Kidney glomerular epithelial cell (primary cell): Measurements from ENCODE around the gene PKHD1.
"Not testable (repeated sequence)": the region's sequence is repeated elsewhere in the genome, so short reads cannot be mapped to it uniquely, and the experiment has no call there.

ENCODE experiments used
- DNase-seq: peaks from one replicate; lab custom pipeline; 2025; lab: John Stamatoyannopoulos, UW

PKHD1 gene

DNA sequence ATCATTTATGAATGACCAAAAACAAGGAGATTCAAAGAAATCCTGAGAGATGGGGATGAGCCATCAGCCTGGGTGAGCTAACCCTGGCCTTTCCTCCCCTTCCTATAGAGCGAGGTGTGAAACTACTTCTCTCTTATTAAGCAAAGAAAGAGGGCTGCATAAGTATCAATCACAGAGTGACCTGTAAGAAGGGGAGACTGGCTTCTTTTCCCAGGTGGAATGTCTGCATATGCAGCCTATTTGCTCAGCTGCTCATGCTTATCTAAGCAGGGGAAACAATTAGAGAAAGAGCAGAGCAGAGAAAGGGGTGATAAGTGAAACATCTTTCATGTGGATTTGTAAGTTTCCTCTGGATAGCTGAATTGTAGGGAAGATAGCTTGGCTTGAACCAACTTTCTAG, 160.0 kb downstream of the PKHD1 start:
- DNase-seq: no peak

- DNase-seq: no peak
These were observed 161.3 kb downstream of the PKHD1 start for GRCh38 chr6:51926125-51926524.

DNA sequence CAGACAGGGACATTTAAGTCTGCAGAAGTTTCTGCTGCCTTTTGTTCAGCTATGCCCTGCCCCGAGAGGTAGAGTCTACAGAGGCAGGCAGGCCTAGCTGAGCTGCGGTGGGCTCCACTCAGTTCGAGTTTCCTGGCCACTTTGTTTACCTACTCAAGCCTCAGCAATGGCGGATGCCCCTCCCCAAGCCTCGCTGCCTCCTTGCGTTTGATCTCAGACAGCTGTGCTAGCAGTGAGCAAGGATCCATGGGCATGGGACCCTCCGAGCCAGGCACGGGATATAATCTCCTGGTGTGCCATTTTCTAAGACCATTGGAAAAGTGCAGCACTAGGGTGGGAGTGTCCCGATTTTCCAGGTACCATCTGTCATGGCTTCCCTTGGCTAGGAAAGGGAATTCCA, 164.9 kb downstream of the PKHD1 start:
- not testable (repeated sequence) for DNase-seq

DNA sequence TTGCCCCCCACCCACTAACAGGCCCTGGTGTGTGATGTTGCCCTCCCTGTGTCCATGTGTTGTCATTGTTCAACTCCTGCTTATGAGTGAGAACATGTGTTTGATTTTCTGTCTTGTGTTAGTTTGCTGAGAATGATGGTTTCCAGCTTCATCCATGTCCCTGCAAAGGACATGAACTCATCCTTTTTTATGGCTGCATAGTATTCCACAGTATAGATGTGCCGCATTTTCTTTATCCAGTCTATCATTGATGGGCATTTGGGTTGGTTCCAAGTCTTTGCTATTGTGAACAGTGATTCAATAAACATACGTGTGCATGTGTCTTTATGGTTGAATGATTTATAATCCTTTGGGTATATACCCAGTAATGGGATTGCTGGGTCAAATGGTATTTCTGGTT, 169.1 kb downstream of the PKHD1 start:
- not testable (repeated sequence) for DNase-seq

DNA sequence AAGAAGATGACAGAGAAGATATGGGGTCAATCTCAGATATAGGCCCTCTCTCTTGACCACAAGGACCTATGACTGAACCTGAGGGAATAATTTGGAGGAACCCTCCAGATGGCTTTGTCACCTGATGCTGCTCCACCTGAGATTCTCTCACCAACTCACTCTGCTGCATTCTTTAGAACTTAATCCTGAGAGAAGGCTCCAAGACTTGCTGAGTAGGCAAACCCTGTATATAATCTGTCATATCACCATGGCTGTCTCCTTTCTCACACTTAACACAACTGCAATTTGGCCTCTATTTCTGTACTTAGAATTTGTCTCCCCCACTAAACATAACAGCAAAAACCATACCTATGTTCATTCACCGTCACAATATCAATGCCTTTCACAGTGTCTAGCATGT, 172.3 kb downstream of the PKHD1 start:
- no peak for DNase-seq

DNA sequence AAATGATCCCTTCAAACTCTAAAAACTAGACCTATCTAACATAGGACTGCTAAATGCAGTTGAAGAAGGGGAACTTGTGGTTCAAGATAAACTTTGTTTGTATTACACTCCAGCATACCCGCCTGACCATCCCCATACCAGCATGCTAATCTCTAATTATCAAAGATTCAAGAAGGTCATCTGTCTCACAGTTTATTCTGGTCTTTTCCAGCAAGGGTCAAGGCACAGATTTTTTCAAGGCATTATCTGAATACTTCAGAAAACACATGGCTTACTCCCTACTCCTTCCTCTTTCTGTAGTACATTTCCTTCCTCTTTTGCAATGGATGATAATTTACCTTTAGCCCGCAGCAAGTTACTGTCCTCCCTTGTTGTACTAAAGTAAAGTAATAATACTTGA, 174.1 kb downstream of the PKHD1 start:
- no peak for DNase-seq

DNA sequence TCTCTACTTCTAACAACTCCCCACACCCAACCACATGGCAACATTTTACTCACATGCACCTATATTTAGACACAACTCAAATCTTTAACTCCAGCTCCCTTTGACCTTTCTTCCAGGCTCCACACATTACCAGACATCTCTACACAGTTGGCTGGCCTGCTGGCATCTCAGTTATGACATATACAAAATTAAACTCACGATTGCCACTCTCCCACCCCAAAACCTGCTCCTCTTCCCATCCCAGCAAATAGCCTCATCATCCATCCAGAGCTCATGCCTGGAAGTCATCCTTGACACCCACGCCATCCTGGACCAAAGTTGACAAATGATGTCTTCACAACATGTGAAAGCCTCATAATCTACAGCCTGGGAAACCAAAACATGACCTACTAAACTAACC, 176.6 kb downstream of the PKHD1 start:
- peak; percentile 98 for DNase-seq

GRCh38 chr6:51908243-51908642, 179.2 kb downstream of the PKHD1 start:
- DNase-seq: no peak

DNA sequence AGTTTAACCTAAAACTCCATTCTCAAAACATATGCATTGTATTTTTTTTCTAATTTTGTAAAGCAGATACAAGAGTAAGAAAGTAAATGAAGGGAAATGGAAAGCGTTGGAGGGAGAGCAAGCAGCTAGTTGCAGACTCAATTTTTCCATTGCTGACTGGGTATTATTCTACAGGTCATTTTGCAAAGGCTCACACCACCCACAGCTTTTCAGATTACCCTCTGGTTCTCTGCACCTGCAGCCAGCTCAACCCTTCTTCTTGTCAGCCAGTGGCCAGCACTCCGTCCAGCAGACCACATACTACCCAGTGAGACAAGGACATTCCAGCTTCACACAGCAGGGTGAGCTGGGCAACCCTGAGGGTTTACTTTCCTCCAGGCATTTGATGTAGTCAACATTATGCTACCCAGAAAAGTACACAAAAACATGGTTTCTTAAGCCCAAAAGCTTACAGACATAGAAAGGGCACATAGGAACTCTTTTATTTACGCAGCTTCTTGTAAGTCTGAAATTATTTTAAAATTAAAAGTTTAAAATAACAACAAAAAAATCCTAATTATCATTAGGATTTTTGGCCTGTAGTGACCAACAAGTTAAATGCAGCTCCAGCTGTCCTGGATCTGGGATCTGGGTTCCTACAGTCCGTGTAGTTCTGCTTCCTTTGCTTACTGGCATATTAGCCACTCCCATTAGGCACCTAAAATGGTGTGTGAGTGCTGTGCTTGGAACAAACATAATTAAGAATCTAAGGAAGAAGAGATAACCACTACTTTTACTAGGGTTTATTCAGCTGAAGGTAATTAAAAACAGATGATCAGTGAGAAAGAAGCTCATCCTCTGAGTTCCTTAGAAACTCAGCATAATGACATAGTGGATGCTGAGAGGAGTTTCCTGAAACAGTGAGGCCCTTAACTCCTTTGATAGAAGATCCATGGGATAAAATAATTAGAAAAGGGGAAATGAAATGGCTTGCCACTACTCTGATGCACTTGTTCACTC, 185.3 kb downstream of the PKHD1 start:
- DNase-seq: no peak

DNA sequence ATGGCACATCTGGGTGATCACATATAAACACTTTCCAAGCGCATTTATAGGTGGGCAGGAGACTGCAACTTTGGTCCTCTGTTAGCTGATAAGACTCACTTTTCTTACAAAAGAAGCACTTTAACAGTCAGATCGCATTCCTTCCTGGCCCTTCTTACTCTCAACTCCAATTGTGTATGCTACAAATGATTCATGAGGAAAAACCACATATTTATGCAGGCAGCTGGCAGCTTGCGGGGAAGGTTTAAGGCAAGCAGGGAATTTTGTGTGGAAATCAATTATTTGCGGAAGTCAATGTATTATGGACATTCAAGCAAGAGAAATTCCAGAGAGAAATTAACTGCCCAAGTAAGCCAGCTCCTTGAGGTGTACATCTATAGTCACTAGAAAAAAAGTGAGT, 194.0 kb downstream of the PKHD1 start:
- DNase-seq: no peak

DNA sequence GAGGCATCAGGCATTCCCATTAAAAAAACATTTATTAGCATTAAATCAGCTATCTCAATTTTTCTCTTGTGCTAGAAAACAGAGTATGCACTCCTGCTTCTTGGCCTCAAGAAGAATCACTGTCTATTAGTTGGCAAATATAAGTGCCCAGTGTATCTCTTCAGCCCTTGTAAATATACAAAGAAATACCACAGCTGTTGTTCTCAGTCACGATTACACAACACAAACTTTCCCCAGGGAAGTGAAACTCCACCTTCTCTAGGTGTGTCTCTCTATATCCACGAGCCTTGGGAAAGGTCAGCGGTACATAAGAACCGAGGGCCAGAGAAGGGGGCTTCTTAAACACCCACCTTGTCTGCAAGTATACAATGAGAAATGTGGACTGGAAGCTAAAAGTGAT, 194.7 kb downstream of the PKHD1 start:
- DNase-seq: no peak

- no peak for DNase-seq
These were observed 195.1 kb downstream of the PKHD1 start for GRCh38 chr6:51892339-51892738.

DNA sequence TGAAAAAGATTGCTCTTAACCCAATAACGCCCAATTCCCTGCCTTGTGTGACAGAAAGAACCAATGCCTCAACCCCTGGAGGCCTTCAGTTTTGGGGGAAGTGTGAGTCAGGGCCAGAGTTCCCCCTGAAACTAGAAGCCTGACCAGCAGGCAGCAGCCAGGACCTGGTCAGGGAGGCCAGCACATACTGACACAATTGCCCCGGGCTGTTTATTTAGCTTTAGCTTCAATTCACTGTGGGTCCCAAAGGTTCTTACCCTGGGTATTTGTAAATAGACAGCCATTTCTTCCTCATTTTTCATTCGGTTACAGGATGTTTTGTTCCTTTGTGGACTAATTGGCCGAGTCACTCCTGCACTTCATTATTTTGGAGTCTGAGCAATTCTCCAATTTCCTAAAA, 195.6 kb downstream of the PKHD1 start:
- no peak for DNase-seq

- DNase-seq: no peak
These were observed 199.6 kb downstream of the PKHD1 start for GRCh38 chr6:51887859-51888258.

DNA sequence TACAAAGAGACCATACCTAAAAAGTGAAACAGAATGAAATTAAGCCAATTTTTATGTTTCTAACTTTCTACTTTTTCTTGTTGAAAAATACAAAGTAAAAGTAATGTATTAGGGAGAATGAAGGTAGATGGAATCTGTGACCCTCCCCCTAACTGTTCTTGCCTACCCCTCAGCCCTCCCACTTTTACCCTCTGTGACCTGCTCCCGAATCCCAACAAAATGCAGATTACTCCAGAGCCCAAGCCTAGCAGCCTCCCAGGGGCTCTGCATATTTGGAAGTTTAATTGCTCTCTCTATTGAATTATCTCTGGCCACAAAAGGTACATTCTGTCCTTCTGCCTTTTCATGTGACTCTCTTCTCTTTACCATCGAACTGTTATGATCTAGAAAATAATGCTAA, 201.5 kb downstream of the PKHD1 start:
- no peak for DNase-seq

DNA sequence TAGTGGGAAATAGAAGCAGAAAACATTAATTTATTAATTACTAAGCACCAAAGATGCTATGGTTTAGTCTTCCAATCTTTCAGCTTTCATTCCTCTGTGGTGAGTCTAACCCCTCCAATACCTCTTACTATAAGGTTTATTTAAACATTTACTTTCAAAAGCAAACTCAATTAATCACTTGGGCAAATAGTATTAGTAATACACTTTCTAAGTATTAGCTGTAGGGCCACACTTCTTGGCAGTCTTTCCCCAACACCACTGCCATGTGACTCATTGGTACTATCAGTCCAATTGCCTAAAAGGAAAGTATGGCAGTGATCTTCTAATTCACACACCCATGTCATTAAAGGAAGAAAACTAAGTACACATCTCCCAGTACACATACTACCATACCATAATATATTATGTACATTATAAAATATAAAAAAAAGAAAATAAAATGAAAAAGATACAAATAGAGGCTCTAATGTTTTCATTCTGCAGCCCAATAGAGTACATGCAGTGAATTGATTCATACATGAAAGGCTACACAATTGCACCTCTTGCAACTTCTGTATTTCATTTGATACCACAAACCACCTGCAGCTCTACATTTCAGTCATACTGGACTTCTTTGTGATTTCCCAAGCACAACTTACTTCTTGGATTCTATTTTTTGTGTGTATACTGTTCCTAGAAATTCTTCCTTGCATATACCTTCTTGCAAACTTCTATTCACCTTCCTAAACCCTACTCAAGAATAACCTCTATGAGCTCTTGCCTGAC, 218.6 kb downstream of the PKHD1 start:
- no peak for DNase-seq

DNA sequence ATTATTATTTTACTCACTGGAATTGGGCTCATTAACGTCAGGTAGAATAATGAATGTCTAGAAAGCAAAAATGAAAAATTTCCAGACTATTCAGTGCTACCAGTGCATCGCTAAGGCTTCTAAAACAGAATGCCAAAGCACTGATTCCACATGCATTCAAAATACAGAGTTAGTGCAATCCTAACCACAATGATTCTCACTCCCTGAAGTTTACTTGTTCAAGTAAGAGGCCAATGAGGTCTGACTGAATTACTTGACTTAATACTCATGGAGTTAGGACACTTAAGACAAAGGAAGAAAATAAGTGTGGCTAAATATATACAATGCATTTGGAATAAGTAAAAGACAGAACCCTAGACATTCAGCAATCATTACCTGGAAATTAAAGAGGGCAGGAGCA, 220.5 kb downstream of the PKHD1 start:
- peak; percentile 21 for DNase-seq

- DNase-seq: no peak
These were observed 221.4 kb downstream of the PKHD1 start for GRCh38 chr6:51865996-51866395.

GRCh38 chr6:51865176-51865575, 222.2 kb downstream of the PKHD1 start:
- no peak for DNase-seq

- no peak for DNase-seq
These were observed 230.3 kb downstream of the PKHD1 start for GRCh38 chr6:51857134-51857533.

DNA sequence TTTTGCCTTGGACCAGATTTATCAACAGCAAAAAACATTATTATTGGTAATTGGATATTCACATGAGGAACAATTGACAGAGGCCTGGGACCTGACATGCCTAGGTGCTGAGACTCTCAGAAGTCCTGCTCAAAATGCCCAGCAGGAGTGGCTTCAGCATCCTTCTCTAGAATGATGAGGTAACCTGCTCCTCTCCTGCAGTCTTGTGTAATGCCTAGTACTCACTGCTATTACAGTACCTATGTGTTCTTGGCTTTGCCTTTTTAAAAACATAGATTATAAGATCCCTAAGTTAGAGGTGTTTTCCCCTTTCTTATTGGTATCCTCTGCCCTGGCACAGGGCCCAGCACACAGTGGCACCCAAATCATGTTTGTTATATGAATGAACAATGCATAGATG, 230.9 kb downstream of the PKHD1 start:
- DNase-seq: no peak

DNA sequence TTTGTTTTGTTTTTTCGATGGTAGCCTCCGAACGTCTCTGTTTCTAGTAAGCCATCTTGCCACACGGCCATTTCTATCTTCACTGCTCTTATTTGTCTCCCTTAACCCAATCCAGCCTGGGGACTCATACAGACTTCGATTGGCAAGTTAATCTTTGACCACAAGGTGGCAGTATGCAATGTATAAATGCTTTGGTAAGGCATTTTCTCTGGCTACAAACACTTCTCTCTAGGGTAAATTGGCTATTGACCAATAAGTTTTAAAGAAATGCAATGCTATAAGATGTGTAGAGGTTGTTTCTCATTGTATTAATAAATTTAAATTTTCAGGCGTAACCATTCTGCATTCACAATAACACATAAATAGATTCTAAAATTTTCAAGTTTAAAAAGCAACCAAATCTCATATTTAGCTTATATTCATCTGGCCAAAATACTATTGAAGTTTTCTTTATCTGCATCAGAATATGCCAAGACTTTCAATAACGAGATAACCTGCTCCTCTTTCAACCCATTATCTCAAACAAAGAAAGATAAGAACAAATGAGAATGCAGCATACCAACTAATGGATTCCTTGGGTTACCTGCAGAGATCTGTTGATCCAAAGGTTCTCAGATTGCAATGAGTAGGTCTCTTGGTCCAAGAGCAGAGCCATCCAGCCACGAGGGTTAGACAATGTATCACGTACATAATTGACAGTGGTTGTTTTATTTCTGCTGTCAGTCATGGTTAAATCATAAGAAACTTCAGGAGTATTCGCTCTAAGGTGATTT, 231.9 kb downstream of the PKHD1 start:
- peak; percentile 57 for DNase-seq
